Lower leg skin (tissue), 4 donors: Measurements from ENCODE around the gene UGDH. TPM values are rescaled to one million over a fixed set of nuclear protein-coding genes. Genes with fewer than 3 reads are reported as not detected.
"Not testable (repeated sequence)": the region's sequence is repeated elsewhere in the genome, so short reads cannot be mapped to it uniquely, and the experiment has no call there.

Source experiments
- DNase-seq, 2 donors: peaks; one replicate each; pipeline ENCODE4 v3.0.0-alpha.2; 2019; ENCODE audit warnings: low spot score in 2 of 2
- H3K4me3 ChIP-seq: fragments of 200-600 bp; sonication (generic); 2 replicates; pipeline ENCODE4 v1.5.1; 2017; ENCODE audit warnings: mild to moderate bottlenecking, low read depth; ENCODE audit not compliant: poor library complexity, severe bottlenecking
- POLR2A ChIP-seq, 2 donors: fragments of 450-650 bp; IDR thresholded peaks; one replicate each; pipeline ENCODE4 v1.6.1; 2016 to 2017; ENCODE audit warnings: antibody characterized with exemption in 2 of 2, mild to moderate bottlenecking in 1 of 2, moderate library complexity in 1 of 2
- WGBS, 2 donors: methylation state at CpG; one replicate each; pipeline ENCODE4 v1.1.5; 2018; 5-methylcytosine and 5-hydroxymethylcytosine counted together
- intact Hi-C: fragments of 100-400 bp; cut with DNase I; formaldehyde crosslinking; loops from one replicate; pipeline ENCODE4 v1.15.0; 2023; ENCODE audit warnings: low total_unique reads
- total RNA-seq, 4 donors: library from RNA; depleted of rRNA; stranded (reverse); fragments of >200 nt; gene quantifications; one replicate each; pipeline ENCODE4 v1.1.0, GENCODE V29; 2016
- TF ChIP-seq, protein P1 (sequence below), 3 donors: fragments of 450-650 bp; IDR thresholded peaks; one replicate each; pipeline ENCODE4 v1.5.1; 2016; ENCODE audit warnings: antibody characterized with exemption in 3 of 3, mild to moderate bottlenecking in 3 of 3, moderate library complexity in 2 of 3

The UGDH gene
- total RNA-seq, 4 donors from 2014 or later, result 20.2 to 29.4 (median 24.3) TPM

GRCh38 chr4:39541987-39542610 lies 14.9 kb upstream of the UGDH start:
- intact Hi-C loops, result no loop called here
- TF ChIP-seq, protein P1, sequence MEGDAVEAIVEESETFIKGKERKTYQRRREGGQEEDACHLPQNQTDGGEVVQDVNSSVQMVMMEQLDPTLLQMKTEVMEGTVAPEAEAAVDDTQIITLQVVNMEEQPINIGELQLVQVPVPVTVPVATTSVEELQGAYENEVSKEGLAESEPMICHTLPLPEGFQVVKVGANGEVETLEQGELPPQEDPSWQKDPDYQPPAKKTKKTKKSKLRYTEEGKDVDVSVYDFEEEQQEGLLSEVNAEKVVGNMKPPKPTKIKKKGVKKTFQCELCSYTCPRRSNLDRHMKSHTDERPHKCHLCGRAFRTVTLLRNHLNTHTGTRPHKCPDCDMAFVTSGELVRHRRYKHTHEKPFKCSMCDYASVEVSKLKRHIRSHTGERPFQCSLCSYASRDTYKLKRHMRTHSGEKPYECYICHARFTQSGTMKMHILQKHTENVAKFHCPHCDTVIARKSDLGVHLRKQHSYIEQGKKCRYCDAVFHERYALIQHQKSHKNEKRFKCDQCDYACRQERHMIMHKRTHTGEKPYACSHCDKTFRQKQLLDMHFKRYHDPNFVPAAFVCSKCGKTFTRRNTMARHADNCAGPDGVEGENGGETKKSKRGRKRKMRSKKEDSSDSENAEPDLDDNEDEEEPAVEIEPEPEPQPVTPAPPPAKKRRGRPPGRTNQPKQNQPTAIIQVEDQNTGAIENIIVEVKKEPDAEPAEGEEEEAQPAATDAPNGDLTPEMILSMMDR (IDR thresholded peaks at IDR 0.05), result no peak
- TF ChIP-seq POLR2A (IDR thresholded peaks at IDR 0.05), result no peak
- WGBS, 2 donors, result 37 to 50% methylated on average over 7 of the region's 7 CpGs
- DNase-seq, result no peak
- no peak overlapping the region for H3K4me3 ChIP-seq

DNA sequence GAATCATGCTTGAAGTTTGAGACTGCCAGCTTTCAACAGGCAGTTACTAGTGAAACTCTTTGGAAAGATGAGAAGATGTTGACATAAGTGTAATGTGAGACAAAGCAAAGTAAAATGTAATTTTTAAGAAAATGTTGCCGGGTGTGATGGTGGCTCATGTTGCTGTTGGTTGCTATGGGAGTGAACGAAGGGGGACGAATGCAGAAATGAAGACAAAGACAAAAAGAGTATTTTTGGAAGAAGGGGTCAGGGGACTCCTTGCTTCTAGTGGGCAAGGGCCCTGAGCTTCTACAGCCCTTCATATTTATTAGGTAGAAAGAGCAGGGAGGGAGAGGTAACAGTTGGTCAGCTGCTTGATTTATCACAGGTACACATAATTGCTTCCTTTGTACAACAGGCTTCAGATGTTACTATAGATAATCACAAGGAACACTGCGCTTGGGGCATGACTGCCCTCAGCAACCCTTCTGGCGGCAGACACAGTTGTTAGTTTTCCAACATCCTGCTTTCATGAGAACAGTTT lies 11.9 kb upstream of the UGDH start:
- intact Hi-C loops, result no loop called here
- no peak overlapping the region for H3K4me3 ChIP-seq
- no peak for DNase-seq
- 66 to 75% methylated on average over 5 of the region's 5 CpGs for WGBS, 2 donors
- TF ChIP-seq POLR2A (IDR thresholded peaks at IDR 0.05), result no peak
- TF ChIP-seq, protein P1 (IDR thresholded peaks at IDR 0.05), result no peak

DNA sequence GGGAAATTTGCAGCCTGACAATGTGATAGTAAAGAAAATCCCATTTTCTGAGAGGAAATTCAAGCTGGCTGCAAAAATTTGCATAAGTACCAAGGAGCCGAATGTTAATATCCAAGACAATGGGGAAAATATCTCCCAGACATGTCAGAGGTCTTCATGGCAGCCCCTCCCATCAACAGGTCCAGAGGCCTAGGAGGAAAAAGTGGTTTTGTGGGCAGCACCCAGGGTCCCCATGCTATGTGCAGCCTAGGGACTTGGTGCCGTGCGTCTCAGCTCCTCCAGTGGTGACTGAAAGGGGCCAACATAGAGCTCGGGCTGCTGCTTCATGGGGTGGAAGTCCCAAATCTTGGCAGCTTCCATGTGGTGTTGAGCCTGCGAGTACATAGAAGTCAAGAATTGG lies 6.3 kb upstream of the UGDH start:
- TF ChIP-seq, protein P1 (IDR thresholded peaks at IDR 0.05), result no peak
- TF ChIP-seq POLR2A (IDR thresholded peaks at IDR 0.05), result no peak
- intact Hi-C loops, result no loop called here
- DNase-seq, result no peak
- H3K4me3 ChIP-seq, result no peak overlapping the region
- WGBS, 2 donors, result 96% methylated on average over 5 of the region's 5 CpGs

DNA sequence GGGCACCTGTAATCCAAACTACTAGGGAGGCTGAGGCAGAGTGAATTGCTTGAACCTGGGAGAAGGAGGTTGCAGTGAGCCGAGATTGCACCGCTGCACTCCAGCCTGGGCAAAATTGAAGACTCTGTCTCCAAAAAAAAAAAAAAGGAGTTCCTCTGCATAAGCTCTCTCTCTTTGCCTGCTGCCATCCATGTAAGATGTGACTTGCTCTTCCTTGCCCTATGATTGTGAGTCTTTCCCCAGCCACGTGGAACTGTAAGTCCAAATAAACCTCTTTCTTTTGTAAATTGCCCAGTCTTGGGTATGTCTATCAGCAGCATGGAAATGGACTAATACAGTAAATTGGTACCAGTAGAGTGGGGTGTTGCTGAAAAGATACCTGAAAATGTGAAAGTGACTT lies 5.0 kb upstream of the UGDH start:
- DNase-seq, H3K4me3 ChIP-seq, intact Hi-C loops: not testable (repeated sequence)
- 83 to 95% methylated on average over 3 of the region's 3 CpGs for WGBS, 2 donors

DNA sequence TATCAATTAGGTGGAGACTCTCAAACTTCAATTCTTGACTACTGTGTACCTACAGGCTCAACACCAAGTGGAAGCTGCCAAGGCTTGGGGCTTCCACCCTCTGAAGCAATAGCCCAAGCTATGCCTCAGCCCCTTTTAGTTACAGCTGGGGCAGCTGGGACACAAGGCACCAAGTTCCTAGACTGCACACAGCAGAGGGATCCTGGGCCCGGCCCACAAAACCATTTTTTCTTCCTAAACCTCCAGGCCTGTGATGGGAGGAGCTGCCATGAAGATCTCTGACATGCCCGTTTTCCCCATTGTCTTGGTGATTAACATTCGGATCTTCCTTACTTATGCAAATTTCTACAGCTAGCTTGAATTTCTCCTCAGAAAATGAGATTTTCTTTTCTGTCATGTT lies 3.4 kb upstream of the UGDH start:
- no peak overlapping the region for H3K4me3 ChIP-seq
- TF ChIP-seq POLR2A (IDR thresholded peaks at IDR 0.05), result no peak
- TF ChIP-seq, protein P1 (IDR thresholded peaks at IDR 0.05), result no peak
- DNase-seq, result no peak
- intact Hi-C loops, result no loop called here
- 83 to 95% methylated on average over 3 of the region's 3 CpGs for WGBS, 2 donors

- H3K4me3 ChIP-seq, result no peak overlapping the region
- intact Hi-C loops, result loop anchor here (10.0 kb wide), 1 partner anchor 105 kb away; the partner anchor contains the start of gene SMIM14
- TF ChIP-seq POLR2A (IDR thresholded peaks at IDR 0.05), result no peak
- DNase-seq, result no peak
- 87 to 88% methylated on average over 2 of the region's 2 CpGs for WGBS, 2 donors
Measured at GRCh38 chr4:39529534-39529933, 2.3 kb upstream of the UGDH start.

DNA sequence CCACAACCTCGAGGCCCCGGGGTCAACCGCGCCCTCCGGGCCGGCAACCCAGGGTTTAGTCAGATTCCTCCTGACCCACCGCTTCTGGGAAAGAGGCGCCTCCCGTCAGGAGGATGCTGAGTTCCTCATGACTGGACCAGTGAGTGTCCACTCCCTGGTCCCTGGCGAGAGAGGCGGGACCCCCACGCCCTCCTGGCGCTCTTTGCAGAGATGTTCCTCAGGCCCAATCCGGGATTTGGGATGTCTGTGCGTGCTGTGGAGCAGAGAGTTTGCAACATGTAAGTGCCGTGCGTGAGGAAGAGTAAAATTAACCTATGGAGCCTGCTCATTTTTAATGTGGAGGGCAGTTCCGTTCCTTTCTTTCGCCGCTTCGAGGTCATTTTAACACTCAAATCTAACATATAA lies 824 bp upstream of the UGDH start:
- 1 to 2% methylated on average over 15 to 21 of the region's 21 CpGs for whole genome bisulfite sequencing, 2 donors
- intact Hi-C loops, result loop anchor here (10.0 kb wide), 1 partner anchor 107 kb away; the partner anchor contains the start of gene SMIM14
- DNase-seq, result peak; percentile 75 to 96
- H3K4me3 ChIP-seq, result peak overlapping the region; percentile 71
- no peak for TF ChIP-seq POLR2A (IDR thresholded peaks at IDR 0.05)
- TF ChIP-seq, protein P1 (IDR thresholded peaks at IDR 0.05), result no peak
